T-helper 1 cell (primary cell): ENCODE results near the gene CD53.
A peak's percentile ranks its signal among the peaks of the same experiment; 100 is the strongest.
"Not testable (repeated sequence)": the region's sequence is repeated elsewhere in the genome, so short reads cannot be mapped to it uniquely, and the experiment has no call there.

Source experiments
- DNase-seq, 5 donors: peaks; one replicate each; pipeline ENCODE4 v3.0.0-alpha.2; 2012 to 2020
- total RNA-seq, 4 donors: gene quantifications; one replicate each; lab custom pipeline; 2026; lab: John Stamatoyannopoulos, UW

The CD53 gene
- total RNA-seq: 210 to 336 (median 280) reads per million in 4 donors

GRCh38 chr1:110872745-110873720, at the start of gene CD53:
CD53 (plus strand) TSS chr1:110873148; CDS start chr1:110891409, 18,261 bp downstream.
- peak in 4 of 5 donors; percentile 40 to 83 (median 48) for DNase-seq

- DNase-seq: no peak
Measured at GRCh38 chr1:110824192-110824591, 48.8 kb upstream of the CD53 start.

GRCh38 chr1:110829955-110830553, 42.9 kb upstream of the CD53 start:
- DNase-seq: peak in 3 of 5 donors; percentile 14 to 64 (median 24)

- not testable (repeated sequence) for DNase-seq
Measured at GRCh38 chr1:110833779-110834178, 39.2 kb upstream of the CD53 start.

GRCh38 chr1:110846861-110847260, 26.1 kb upstream of the CD53 start:
- no peak for DNase-seq

GRCh38 chr1:110850145-110850544, 22.8 kb upstream of the CD53 start:
- DNase-seq: no peak

GRCh38 chr1:110850627-110851026, 22.3 kb upstream of the CD53 start:
- no peak for DNase-seq

- DNase-seq: no peak
Measured at GRCh38 chr1:110853135-110853534, 19.8 kb upstream of the CD53 start.

- no peak for DNase-seq
Measured at GRCh38 chr1:110856410-110856809, 16.5 kb upstream of the CD53 start.

GRCh38 chr1:110857964-110858948, 14.7 kb upstream of the CD53 start:
- DNase-seq: no peak

GRCh38 chr1:110859062-110859461, 13.9 kb upstream of the CD53 start:
- no peak for DNase-seq

GRCh38 chr1:110860174-110860573, 12.8 kb upstream of the CD53 start:
- no peak for DNase-seq

- DNase-seq: not testable (repeated sequence)
Measured at GRCh38 chr1:110860620-110861019, 12.3 kb upstream of the CD53 start.

- DNase-seq: not testable (repeated sequence)
Measured at GRCh38 chr1:110861942-110862341, 11.0 kb upstream of the CD53 start.

GRCh38 chr1:110864287-110864686, 8.7 kb upstream of the CD53 start:
- DNase-seq: no peak

GRCh38 chr1:110870721-110871388, 2.1 kb upstream of the CD53 start:
- no peak for DNase-seq

GRCh38 chr1:110872366-110872744, 593 bp upstream of the CD53 start:
- peak in 1 of 5 donors; percentile 32 for DNase-seq

- DNase-seq: peak in 1 of 5 donors; percentile 43
Measured at GRCh38 chr1:110873856-110874255, 908 bp downstream of the CD53 start.

- peak in 1 of 5 donors; percentile 66 for DNase-seq
Measured at GRCh38 chr1:110874324-110875215, 1.6 kb downstream of the CD53 start.

GRCh38 chr1:110875216-110875731, 2.3 kb downstream of the CD53 start:
- DNase-seq: peak in 3 of 5 donors; percentile 10 to 94 (median 19)
